NCI-H2081 treated with DMSO at 0.1 percent for 48 hours (cell line): ENCODE data around the gene APBB2.

Source experiments
- DNase-seq: peaks from one replicate; lab custom pipeline; 2025; lab: John Stamatoyannopoulos, UW

The APBB2 gene

GRCh38 chr4:41098093-41099048, 116.0 kb downstream of the APBB2 start:
- DNase-seq = no peak

GRCh38 chr4:41095973-41096372, 118.4 kb downstream of the APBB2 start:
- no peak for DNase-seq

- no peak for DNase-seq
Measured at GRCh38 chr4:41095192-41095872, 119.0 kb downstream of the APBB2 start.

GRCh38 chr4:41092128-41092527, 122.2 kb downstream of the APBB2 start:
- no peak for DNase-seq

- DNase-seq = no peak
Measured at GRCh38 chr4:41081847-41082246, 132.5 kb downstream of the APBB2 start.

GRCh38 chr4:41080976-41081375, 133.4 kb downstream of the APBB2 start:
- DNase-seq = no peak

GRCh38 chr4:41079881-41080560, 134.3 kb downstream of the APBB2 start:
- no peak for DNase-seq

GRCh38 chr4:41077628-41078027, 136.7 kb downstream of the APBB2 start:
- DNase-seq = no peak

- no peak for DNase-seq
Measured at GRCh38 chr4:41076481-41076880, 137.9 kb downstream of the APBB2 start.

- DNase-seq = no peak
Measured at GRCh38 chr4:41074215-41074614, 140.1 kb downstream of the APBB2 start.

- DNase-seq = no peak
Measured at GRCh38 chr4:41072021-41072777, 142.1 kb downstream of the APBB2 start.

GRCh38 chr4:41070516-41071281, 143.6 kb downstream of the APBB2 start:
- DNase-seq = no peak

GRCh38 chr4:41069838-41070237, 144.5 kb downstream of the APBB2 start:
- DNase-seq = no peak

- no peak for DNase-seq
Measured at GRCh38 chr4:41069257-41069656, 145.1 kb downstream of the APBB2 start.

- no peak for DNase-seq
Measured at GRCh38 chr4:41067369-41067768, 147.0 kb downstream of the APBB2 start.

GRCh38 chr4:41066049-41066448, 148.3 kb downstream of the APBB2 start:
- DNase-seq = no peak

- DNase-seq = no peak
Measured at GRCh38 chr4:41065434-41066006, 148.8 kb downstream of the APBB2 start.

GRCh38 chr4:41064953-41065352, 149.4 kb downstream of the APBB2 start:
- no peak for DNase-seq

- DNase-seq = no peak
Measured at GRCh38 chr4:41061482-41062185, 152.7 kb downstream of the APBB2 start.
